ENCODE data around the gene DCX.

DNA sequence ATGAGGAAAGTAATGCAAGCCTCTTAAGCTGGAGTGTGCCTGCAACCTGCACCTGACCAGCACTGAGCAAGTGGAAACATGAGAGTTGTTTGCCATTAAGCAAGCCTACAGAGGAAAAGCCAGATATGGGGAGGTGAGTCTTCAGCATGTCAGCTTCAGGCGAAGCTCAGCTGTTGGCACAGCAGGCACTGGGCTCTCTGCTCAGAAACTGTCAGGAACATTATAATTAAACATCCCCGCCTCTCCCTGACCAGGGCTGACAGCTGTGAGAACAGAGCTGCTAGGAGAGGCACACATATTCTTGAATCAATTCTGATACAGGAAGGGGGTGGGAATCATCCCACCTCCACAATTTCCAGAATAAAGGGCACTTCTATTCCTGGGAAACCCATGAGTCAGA is 19.0 kb upstream of the DCX start:
- TF ChIP-seq CTCF (conservative IDR thresholded peaks at IDR 0.05) = no peak
- no peak for TF ChIP-seq ZFX (IDR thresholded peaks at IDR 0.05)

Measured in C4-2B (cell line).